Endometrium (tissue), 2 donors: ENCODE data around the gene ME1.
"Not testable (repeated sequence)": the region's sequence is repeated elsewhere in the genome, so short reads cannot be mapped to it uniquely, and the experiment has no call there.

Source experiments
- FAIRE-seq: peaks from 2 replicates; lab custom pipeline; 2012; peaks lifted over from hg19 to GRCh38; lab: Jason Lieb, UNC
- donor health status: control.
- donor health status: control.

ME1 gene

GRCh38 chr6:83430611-83431544 is at the start of gene ME1:
Gene ME1 (minus strand): TSS chr6:83431051. CDS start chr6:83430954, 97 bp downstream.
- FAIRE-seq = no peak

- FAIRE-seq = no peak
These were observed 49.6 kb upstream of the ME1 start for GRCh38 chr6:83480470-83480869.

GRCh38 chr6:83479389-83479788 is 48.5 kb upstream of the ME1 start:
- FAIRE-seq = no peak

GRCh38 chr6:83476971-83477370 is 46.1 kb upstream of the ME1 start:
- FAIRE-seq = no peak

GRCh38 chr6:83474309-83474708 is 43.5 kb upstream of the ME1 start:
- FAIRE-seq = no peak

GRCh38 chr6:83472767-83473166 is 41.9 kb upstream of the ME1 start:
- FAIRE-seq = no peak

- no peak for FAIRE-seq
These were observed 39.7 kb upstream of the ME1 start for GRCh38 chr6:83470587-83470986.

- no peak for FAIRE-seq
These were observed 39.1 kb upstream of the ME1 start for GRCh38 chr6:83470001-83470400.

- no peak for FAIRE-seq
These were observed 36.8 kb upstream of the ME1 start for GRCh38 chr6:83467620-83468036.

GRCh38 chr6:83466328-83466727 is 35.5 kb upstream of the ME1 start:
- no peak for FAIRE-seq

- FAIRE-seq = no peak
These were observed 33.7 kb upstream of the ME1 start for GRCh38 chr6:83464381-83465140.

- no peak for FAIRE-seq
These were observed 33.0 kb upstream of the ME1 start for GRCh38 chr6:83463886-83464285.

GRCh38 chr6:83462524-83462923 is 31.7 kb upstream of the ME1 start:
- no peak for FAIRE-seq

- no peak for FAIRE-seq
These were observed 30.6 kb upstream of the ME1 start for GRCh38 chr6:83461438-83461837.

- no peak for FAIRE-seq
These were observed 28.8 kb upstream of the ME1 start for GRCh38 chr6:83459663-83460062.

- FAIRE-seq = not testable (repeated sequence)
These were observed 19.2 kb upstream of the ME1 start for GRCh38 chr6:83450015-83450414.

GRCh38 chr6:83444086-83444699 is 13.3 kb upstream of the ME1 start:
- not testable (repeated sequence) for FAIRE-seq

GRCh38 chr6:83443516-83443915 is 12.7 kb upstream of the ME1 start:
- FAIRE-seq = no peak

- FAIRE-seq = no peak
These were observed 11.9 kb upstream of the ME1 start for GRCh38 chr6:83442752-83443151.

- FAIRE-seq = no peak
These were observed 8.3 kb upstream of the ME1 start for GRCh38 chr6:83439201-83439600.

- no peak for FAIRE-seq
These were observed 5.8 kb upstream of the ME1 start for GRCh38 chr6:83436674-83437073.

GRCh38 chr6:83433177-83433576 is 2.3 kb upstream of the ME1 start:
- FAIRE-seq = no peak

- no peak for FAIRE-seq
These were observed 1.8 kb upstream of the ME1 start for GRCh38 chr6:83432636-83433035.
